GM11168 (cell line): ENCODE results near the gene KRT14.
"Not testable (repeated sequence)": the region's sequence is repeated elsewhere in the genome, so short reads cannot be mapped to it uniquely, and the experiment has no call there.

Experiments used
- in situ Hi-C: fragments of 300-500 bp; cut with MboI; formaldehyde crosslinking; loops from one replicate; pipeline ENCODE4 v1.12.0; 2022; ENCODE audit warnings: low sequenced_read_pairs; ENCODE audit not compliant: unreplicated experiment

KRT14 gene

DNA sequence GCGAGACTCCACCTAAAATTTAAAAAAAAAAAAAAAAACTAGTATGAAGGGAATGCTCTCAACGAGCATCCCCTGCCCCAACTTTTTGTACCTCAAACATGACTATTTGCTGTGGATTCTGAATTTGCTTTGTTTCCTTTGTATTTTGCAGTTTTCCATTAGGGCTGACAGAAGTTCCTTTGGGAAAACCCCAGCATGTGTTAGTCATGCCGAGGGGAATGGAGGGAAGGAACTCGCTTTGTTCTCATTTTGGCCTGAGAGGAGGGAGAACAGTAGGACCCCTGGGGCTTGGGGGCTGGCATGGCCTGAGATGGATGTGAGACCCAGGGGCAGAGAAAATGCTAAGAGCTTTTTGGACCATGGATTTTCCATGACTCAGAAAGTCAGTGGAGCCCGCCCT is 35.3 kb downstream of the KRT14 start:
- in situ Hi-C loops: no loop called here

DNA sequence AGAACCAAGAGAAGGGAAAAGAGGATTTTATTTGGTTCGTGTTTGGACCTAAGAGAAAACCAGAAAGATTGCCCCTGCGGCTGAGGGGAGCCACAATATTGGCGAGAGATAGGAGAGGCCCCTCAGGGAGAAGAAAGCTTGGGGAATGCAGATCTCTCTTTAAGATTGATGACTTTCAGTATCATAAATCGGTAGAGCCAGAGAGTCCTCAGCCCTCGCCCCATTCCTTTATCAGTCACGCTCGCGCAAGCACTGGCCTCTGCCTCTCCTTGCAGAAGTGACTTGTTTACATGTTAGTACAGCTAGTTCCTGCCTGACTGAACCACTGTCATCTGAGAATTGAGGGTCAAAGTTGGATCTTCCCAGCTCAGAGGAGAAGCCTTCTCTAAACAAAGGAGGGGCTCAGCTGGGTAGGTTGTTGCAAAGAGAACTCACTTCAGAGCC is 37.1 kb downstream of the KRT14 start:
- in situ Hi-C loops: no loop called here

DNA sequence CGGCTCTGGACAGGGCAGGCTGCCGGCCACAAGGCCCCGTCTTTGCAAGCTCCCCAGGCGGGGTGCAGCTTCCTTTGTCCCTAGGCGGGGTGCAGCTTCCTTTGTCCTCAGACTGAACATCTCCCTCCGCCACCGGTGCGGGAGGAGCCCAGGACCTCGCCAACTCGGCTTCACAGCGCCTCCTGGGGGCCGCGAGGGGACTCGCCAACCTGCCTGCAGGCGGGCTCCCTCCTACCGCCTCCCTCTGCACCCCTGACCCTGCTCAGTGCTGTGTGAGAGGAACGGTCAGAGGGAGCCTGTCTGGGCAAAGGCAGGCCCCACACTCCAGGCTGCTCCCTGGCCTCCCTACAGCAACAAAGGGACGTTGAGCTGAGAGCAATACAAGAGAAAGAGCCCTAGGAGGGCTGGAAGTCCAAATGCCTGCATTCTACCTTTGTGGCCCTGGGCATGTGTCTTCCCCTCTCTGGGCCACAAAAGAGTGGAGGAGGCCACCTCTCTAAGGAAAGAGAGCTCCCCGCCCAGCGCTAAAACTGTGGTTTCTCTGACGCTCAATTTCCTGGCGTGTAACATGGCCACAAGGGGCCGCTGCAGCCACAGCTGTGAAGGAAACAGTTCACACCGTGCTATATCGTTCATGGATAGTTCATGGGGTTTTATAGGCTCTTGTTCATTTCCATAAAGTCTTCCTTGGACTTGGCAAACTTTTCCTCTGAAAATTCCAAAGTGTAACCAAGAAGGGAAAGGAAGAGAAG is 37.7 kb downstream of the KRT14 start:
- in situ Hi-C loops: no loop called here

DNA sequence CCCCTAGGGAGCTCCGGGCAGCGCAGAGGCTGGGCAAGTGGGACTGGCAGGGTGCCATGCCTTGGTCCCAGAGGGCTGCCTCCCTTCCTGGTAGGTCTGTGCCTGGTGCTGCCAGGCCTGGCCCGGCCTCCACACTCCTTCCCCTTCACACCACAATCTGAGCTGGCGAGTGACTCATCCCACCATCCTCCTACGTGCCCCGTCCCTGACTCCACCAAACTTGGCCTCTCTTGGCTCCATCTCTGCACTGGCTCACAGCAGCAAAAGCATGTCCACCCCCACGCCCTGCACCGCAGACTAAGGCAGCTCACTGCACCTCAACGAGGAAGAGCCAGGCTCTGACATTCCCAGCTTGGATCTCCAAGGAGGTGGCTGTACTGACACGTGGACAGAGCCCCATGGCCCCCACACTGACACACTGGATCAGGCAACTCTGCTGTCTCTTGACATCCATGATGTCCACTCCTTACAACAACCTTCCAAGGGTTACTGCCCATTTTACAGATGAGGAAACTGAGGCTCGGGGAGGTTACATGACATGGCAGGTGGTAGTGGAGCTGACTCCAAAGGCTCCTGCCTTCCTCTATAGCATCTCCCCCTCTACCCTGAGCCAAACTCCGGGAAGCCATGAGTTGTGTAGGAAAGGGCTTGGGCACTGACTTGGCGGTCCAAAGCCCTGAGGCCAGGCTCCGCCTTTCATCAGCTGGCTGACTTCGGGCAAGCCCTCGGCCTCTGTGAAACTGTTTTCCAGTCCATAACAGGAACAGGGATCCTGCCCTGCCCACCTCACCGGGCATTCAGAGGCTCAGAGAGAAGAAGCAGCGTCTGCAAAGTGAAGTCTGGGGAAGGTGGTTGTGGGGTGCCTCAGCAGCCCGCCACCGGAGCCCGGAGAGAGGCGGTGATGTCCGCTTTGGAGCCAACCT is 38.5 kb downstream of the KRT14 start:
- in situ Hi-C loops: no loop called here

DNA sequence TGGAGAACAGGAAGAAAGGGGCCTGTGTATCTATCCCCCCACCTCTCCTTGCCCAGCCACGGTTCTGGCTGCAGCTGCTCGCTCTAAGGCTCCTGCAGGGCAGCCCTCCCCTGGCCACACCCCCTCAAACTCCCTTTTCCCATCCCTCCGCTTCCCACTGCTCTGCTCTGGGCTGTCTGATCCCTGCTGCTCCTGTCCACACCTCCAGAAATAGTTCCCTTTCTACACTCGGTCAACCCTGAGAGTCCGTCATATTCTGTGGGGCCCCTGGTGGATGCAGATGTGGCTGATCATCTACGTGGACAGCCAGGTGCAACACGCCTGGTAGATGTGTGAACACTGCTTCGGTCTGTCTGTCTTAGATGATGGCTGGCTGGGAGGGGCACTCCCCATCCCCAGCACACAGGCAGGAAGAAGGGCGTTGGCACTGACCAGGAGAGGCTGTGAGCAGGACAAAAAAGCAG is 39.3 kb downstream of the KRT14 start:
- in situ Hi-C loops: no loop called here

DNA sequence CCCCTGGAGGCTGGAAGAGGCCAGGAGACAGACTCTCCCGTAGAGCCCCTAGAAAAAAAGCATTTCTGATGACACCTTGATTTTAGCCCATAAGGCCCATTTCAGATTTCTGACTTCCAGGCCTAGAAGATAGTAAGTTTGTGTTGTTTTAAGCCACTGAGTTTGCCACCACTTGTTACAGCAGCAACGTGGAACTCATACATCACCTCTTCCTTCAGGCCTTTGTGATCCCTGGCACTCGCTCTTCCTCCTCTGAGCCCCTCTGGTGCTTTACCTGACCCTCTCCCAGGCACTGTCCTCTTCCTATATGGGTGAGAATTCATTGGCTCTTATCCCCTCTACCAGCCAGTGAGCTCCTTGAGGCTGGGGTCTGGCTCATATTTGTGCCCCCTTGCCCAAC is 39.9 kb downstream of the KRT14 start:
- in situ Hi-C loops: no loop called here

DNA sequence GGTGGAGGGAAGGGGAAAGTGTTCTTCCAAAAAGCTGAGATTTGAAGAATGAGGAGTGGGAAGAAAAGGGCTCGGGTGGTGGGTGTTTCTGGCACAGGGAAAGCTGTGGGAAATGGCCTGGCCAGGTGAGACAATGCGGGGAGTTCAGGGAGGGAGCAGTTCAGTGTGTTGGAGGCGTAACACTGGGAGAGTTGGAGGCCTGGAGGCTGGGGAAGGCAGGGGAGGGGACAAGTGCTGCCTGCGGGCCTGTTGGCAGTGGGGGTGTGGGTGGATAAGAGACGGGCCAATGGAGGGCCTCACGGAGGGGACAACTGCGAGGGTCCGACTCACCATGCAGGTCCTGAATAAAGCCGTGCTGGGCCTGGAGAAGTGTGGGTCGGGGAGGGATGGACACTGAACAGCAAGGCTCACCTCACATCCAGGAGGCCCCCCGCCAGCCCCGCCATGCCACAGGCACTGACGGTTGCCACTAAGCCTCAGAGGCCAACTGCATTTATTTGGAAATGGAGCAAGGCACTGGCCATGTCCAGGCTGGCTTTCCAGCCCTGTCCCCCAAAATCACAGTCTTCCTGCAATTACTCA is 40.8 kb downstream of the KRT14 start:
- in situ Hi-C loops: no loop called here

DNA sequence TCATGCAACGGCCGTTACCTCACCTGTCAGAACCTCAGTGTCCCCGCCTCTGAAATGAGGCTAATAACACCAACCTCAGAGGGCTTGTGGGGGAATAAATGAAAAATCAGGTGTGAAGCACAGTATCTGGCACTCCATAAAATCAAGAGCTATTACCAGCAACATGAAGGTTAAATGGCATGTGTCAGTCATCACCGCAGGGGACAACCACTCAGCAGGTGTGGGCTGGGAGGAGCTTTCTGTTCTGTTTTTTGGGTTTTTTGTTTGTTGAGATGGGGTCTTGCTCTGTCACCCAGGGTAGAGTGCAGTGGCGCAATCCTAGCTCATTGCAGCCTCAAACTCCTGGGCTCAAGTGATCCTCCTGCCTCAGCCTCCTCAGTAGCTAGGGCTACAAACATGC is 41.8 kb downstream of the KRT14 start:
- in situ Hi-C loops: no loop called here

DNA sequence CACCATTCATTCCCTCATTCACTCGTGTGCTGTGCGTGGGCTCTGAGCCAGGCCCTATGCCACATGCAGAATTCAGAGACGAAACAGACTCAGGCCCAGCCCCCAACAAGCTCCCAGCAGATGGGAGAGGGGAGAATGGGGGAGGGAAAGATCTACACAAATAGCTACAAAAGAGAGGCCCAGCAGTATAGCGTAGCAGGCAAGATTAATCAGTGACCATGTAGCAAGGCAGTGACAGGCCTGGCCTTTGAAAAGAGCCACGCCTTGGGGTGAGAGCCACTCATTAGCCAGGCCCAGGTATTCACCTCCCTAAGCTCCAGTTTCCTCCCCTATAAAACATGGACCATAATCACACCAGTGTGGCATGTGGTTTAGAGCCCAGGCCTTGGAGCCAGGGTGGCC is 42.2 kb downstream of the KRT14 start:
- in situ Hi-C loops: no loop called here

DNA sequence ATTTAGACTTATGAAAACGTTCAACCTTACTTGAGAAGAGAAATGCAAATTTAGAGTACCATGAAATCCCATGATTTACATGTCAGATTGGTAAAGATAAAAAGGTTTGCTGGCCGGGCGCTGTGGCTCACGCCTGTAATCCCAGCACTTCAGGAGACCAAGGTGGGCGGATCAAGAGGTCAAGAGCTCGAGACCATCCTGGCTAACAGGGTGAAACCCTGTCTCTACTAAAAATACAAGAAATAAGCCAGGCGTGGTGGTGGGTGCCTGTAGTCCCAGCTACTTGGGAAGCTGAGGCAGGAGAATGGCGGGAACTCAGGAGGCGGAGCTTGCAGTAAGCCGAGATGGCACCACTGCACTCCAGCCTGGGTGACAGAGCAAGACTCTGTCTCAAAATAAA is 43.9 kb downstream of the KRT14 start:
- in situ Hi-C loops: not testable (repeated sequence)

DNA sequence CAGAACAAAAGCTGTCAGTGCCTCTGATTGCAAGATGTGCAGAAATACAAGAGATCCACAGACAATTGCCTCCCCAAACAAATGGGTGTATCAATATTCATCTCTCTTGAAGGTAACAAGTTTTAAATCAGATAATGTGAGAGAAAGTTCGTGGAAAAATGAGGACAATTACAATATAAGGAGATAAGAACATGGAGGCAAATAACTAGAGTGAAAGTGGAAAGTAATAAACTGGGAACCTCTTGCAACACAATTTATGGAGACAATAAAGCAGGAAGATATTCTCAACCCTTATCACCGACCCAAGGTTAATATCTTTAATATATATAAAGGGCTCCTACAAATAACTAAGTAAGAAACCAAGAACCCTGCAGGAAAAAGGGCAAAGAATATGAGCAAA is 44.3 kb downstream of the KRT14 start:
- in situ Hi-C loops: no loop called here

DNA sequence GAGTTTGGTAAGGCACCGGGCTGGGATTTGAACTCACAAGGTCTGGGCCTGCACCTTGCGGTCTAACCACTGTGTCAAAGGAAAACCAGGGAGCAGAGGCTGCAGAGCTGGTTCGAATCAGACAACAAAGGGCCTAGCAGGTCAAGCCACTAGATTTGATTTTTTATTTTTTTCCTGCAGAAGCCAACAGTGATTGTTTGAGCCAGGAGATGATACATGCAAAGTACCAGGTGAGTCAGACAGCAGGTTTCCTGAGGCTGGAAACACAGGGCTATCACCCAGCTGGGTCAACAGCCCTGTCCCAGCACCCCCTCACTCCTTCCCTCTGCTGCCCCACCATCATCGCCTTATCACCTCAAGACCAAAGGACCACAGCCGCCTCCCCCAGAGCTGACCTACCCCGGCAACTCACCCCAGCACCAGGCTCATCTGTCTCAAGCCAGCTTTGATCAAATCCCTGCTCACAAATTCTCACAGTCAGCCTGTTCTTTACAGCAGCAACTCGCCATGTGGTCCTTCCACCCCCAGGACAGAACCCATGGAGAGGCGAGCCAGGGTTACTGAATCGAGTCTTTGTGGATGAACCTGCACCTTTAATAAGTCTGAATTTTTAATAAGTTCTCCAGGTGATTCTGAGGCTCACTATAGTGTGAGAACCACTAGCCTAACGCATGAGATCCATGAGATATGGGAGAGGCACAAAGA is 45.6 kb downstream of the KRT14 start:
- in situ Hi-C loops: no loop called here

DNA sequence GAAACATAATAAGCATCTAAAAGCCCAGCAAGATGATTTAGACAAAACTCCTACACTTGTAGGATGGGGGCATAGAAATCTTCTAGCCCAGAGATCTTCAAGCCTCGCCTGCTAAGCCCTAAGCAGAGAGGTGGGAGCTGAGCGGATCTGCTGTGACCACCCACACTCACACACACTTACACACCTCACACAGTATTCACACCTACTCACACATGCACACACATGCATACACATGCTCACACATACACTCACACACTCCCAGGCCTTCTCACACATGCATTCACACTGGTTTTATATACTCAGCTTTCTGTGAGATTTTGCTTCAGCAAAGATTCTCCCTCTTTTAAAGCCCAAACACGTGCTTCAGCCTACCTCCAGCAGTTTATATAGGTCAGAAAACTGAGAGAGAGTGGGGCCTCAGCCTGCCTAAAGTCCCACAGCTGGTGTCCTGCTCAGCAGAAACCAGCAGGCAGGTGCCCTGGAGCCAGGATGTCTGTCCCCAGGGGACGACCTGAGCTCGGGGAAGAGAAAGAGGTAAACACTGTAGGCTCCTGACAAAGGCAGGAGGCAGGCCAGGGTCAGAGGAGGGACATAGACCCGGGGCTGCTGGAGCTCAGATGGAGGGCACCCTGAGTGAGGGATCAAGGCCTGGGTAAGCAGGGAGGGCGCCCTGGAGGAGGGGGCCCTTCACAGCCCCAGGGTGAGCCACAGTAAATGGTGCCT is 46.6 kb downstream of the KRT14 start:
- in situ Hi-C loops: no loop called here

DNA sequence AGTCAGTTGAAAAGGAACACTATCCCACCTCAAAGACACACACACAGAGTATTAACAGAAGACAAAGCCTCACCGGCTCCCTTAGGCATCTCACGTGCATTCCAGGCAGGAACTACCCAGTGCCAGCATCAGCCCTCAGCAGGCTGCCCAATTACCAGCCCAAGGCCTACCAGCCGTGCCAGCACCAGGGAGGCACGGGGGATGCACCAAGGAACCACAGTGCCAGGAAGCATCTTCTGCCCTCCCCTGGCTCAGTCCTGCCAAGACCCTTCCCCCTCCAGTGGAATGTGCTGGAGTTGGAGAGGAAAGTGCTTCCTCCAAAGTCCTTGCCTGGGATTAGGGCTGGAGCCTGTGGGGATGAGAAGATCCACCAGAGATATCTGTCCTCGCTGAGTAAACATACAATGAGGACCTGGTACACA is 47.6 kb downstream of the KRT14 start:
- in situ Hi-C loops: no loop called here

DNA sequence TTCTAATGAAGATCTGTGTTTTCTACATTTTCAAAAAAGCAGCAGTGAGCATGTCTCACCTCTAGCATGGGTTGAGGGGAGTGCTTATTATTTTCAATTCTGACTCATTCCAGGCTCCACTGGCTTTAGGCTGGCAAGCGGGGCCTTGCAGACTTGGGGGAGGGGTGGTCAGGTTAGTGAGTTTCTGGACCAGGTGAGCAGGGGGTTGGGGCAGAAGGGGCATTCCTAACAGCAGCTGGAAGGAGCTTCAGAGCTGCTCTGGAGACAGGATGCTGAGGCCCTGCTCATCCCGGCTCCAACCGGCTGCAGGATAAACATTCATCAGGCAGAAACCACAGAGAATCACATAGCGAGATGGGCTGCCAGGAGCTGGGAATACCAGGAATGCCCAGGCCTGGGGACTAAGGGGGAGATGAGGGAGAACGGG is 48.1 kb downstream of the KRT14 start:
- in situ Hi-C loops: no loop called here

DNA sequence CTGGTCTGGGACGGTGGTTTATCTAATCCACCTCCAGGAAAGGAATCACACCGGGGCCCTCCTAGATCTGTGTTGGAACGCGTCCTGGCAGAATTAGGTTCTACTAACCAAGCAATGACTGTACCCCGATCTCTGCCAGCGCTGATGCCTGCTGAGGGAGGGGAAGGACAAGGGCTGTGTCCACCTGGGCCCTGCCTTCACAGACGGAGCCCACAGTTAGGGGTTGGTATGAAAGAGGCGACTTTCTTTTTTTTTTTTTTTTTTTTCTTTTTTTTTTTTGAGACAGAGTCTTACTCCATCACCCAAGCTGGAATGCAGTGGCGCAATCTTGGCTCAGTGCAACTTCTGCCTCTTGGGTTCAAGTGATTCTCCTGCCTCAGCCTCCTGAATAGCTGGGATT is 48.7 kb downstream of the KRT14 start:
- in situ Hi-C loops: no loop called here

DNA sequence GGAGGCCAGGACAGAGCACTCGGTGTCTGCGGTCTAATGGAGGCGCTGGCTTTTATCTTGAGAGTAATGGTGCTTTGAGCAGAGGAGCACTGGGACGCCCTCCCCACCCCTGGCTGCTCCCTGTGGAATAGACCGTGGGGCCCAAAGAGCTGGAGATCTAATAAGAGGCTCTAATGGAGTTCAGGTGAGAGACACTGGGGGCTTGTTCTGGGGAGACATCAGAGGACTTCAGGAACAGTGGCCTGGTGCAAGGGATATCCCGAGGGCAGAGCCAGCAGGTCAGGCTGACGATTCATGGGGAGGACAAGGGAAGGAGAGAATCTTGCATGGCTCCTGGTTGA is 49.1 kb downstream of the KRT14 start:
- in situ Hi-C loops: no loop called here

DNA sequence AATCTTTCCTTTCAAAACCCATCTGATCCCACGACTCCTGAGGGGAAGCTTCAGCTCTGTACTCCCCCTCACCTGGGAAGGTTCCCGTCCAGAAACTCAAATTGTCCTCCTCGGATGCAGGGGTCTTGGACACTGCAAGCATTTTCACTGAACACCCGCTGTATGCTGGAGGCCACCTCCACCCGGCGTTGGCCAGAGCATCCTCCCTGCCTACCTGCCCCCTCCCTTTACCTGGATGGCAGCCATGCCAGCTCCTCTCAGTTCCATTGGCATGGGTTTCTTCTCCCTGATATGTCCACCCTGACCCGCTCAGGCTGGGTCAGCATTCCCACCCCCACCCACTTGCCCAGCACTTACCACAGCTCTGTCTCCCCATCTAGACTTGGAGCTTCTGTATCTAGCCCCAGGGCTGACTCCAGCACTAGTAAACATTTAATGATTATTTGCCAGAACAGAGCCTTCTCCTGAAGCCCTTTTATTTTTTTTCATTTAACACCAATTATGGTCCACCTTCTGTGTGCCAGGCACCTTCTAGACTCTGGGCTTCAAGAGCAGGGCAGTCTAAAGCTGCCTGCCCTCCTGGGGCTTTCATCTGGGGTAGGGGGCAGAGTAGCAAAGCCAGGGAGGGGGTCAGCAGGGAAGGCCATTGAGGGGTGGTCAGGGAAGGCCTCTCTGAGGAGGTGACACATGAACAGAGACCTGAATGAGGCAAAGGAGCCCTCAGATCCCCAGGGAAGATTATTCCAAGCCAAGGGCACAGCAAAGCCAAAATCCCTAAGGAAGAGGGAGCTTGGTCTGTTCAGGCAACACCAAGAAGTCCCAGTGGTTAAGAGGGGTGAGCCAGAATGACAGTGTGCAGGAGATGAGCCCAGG is 49.7 kb downstream of the KRT14 start:
- in situ Hi-C loops: no loop called here
